ENCODE results near the gene PHF19. TPM values are rescaled to one million over a fixed set of nuclear protein-coding genes. Genes with fewer than 3 reads are reported as not detected.

Gene PHF19
- total and polyA plus RNA-seq, 8 donors, result 37.0 to 55.0 (median 45.7) TPM

- peaks cover 8 to 12% of the 10 kb centered on the region in 2 donors for H3K4me1 ChIP-seq
- H3K27ac ChIP-seq, result no peak overlapping the region
- DNase-seq (no peak), ATAC-seq (peak; percentile 10)
- no peaks in the 10 kb centered on the region for H3K36me3 ChIP-seq
- TF ChIP-seq CTCF (IDR thresholded peaks at IDR 0.05), result no peak
- no peaks in the 10 kb centered on the region for H3K9me3 ChIP-seq
- H3K4me3 ChIP-seq, result no peak overlapping the region
- H3K27me3 ChIP-seq, result no peaks in the 10 kb centered on the region
- intact Hi-C loops (cut with DNase I), result no loop called here
Observed at GRCh38 chr9:120886490-120886967, 9.5 kb upstream of the PHF19 start.

- intact Hi-C loops (cut with DNase I), result no loop called here
- no peak for TF ChIP-seq CTCF (IDR thresholded peaks at IDR 0.05)
- Histone ChIP-seq H3K9me3 (no peaks in the 10 kb centered on the region), H3K4me1 (peaks cover 8 to 12% of the 10 kb centered on the region in 2 donors), H3K27ac (no peak overlapping the region), H3K27me3 (no peaks in the 10 kb centered on the region), H3K36me3 (no peaks in the 10 kb centered on the region), H3K4me3 (no peak overlapping the region)
- DNase-seq, result peak in 1 of 4 donors; percentile 84
- ATAC-seq, result peak; percentile 45
Observed at GRCh38 chr9:120885958-120886357, 9.0 kb upstream of the PHF19 start.

- no peaks in the 10 kb centered on the region for H3K36me3 ChIP-seq
- no peak overlapping the region for H3K27ac ChIP-seq
- H3K27me3 ChIP-seq, result no peaks in the 10 kb centered on the region
- no peak for DNase-seq
- no peaks in the 10 kb centered on the region for H3K9me3 ChIP-seq
- peak; percentile 75 for ATAC-seq
- TF ChIP-seq CTCF (IDR thresholded peaks at IDR 0.05), result no peak
- intact Hi-C loops (cut with DNase I), result no loop called here
- no peak overlapping the region for H3K4me3 ChIP-seq
- H3K4me1 ChIP-seq, result peaks cover 8 to 12% of the 10 kb centered on the region in 2 donors
Observed at GRCh38 chr9:120885457-120885856, 8.5 kb upstream of the PHF19 start.

GRCh38 chr9:120883608-120883996, 6.6 kb upstream of the PHF19 start:
- no peak overlapping the region for H3K27ac ChIP-seq
- ATAC-seq (no peak), DNase-seq (no peak)
- intact Hi-C loops (cut with DNase I), result no loop called here
- no peaks in the 10 kb centered on the region for H3K27me3 ChIP-seq
- H3K36me3 ChIP-seq, result no peaks in the 10 kb centered on the region
- H3K4me3 ChIP-seq, result no peak overlapping the region
- H3K4me1 ChIP-seq, result peaks cover 4 to 8% of the 10 kb centered on the region in 2 donors
- TF ChIP-seq CTCF (IDR thresholded peaks at IDR 0.05), result no peak
- H3K9me3 ChIP-seq, result no peaks in the 10 kb centered on the region

- intact Hi-C loops (cut with DNase I), result no loop called here
- H3K9me3 ChIP-seq, result no peaks in the 10 kb centered on the region
- DNase-seq, result no peak
- no peak for TF ChIP-seq CTCF (IDR thresholded peaks at IDR 0.05)
- no peaks in the 10 kb centered on the region for H3K36me3 ChIP-seq
- no peaks in the 10 kb centered on the region for H3K27me3 ChIP-seq
- ATAC-seq, result no peak
- H3K27ac ChIP-seq, result no peak overlapping the region
- H3K4me1 ChIP-seq, result peaks cover 7 to 8% of the 10 kb centered on the region in 2 donors
- H3K4me3 ChIP-seq, result no peak overlapping the region
Observed at GRCh38 chr9:120882935-120883607, 6.1 kb upstream of the PHF19 start.

All from left lung (tissue), 10 donors.